Muscle layer of colon (tissue), 2 donors: Measurements from ENCODE around the gene UMAD1.

Source experiments
- H3K27ac ChIP-seq: one replicate; pipeline ENCODE4 v1.7.0; 2013; ENCODE audit warnings: low read depth, mild to moderate bottlenecking, low read length, moderate library complexity
- H3K27me3 ChIP-seq, 2 donors: one replicate each; pipeline ENCODE4 v1.7.0; 2013; ENCODE audit warnings: low read length in 2 of 2, mild to moderate bottlenecking in 2 of 2; ENCODE audit not compliant: insufficient read depth in 2 of 2, control insufficient read depth in 1 of 2
- H3K36me3 ChIP-seq: one replicate; pipeline ENCODE4 v1.7.0; 2013; ENCODE audit warnings: mild to moderate bottlenecking, low read length; ENCODE audit not compliant: insufficient read depth
- H3K4me1 ChIP-seq: one replicate; pipeline ENCODE4 v1.7.0; 2013; ENCODE audit warnings: mild to moderate bottlenecking, low read length; ENCODE audit not compliant: insufficient read depth
- H3K4me3 ChIP-seq, 2 donors: one replicate each; pipeline ENCODE4 v1.7.0; 2013; ENCODE audit warnings: low read length in 2 of 2, low read depth in 1 of 2, mild to moderate bottlenecking in 1 of 2, moderate library complexity in 1 of 2
- H3K9ac ChIP-seq: one replicate; pipeline ENCODE4 v1.7.0; 2013; ENCODE audit warnings: low read length
- H3K9me3 ChIP-seq: one replicate; pipeline ENCODE4 v1.7.0; 2013; ENCODE audit warnings: mild to moderate bottlenecking, low read length
- donor health status: abdominal sarcoma.
- donor health status: Adenocarcinoma of cecum.

Gene UMAD1

DNA sequence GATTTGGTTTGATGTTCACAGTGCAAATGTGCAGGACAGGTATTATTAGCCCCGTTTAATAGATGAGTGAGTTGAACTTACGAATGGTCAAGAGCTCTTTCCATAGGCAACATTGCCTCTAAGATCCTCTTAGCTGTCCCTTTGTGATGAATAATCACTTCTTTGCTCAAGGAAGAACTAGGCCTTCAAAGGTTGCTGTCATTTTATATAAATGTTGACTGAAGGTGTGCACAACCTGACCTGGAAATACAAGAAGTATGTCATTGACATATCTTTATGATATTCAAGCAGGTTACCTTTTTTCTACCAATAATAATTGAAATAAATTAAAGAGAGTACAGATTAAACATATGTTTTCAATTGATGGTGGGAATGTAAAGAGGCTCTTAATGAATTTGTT, 279.5 kb downstream of the UMAD1 start:
- no peak overlapping the region for H3K9ac ChIP-seq
- H3K27me3 ChIP-seq = no peaks in the 10 kb centered on the region
- H3K36me3 ChIP-seq = no peaks in the 10 kb centered on the region
- H3K27ac ChIP-seq = no peak overlapping the region
- H3K9me3 ChIP-seq = no peaks in the 10 kb centered on the region
- no peak overlapping the region for H3K4me3 ChIP-seq
- no peaks in the 10 kb centered on the region for H3K4me1 ChIP-seq

DNA sequence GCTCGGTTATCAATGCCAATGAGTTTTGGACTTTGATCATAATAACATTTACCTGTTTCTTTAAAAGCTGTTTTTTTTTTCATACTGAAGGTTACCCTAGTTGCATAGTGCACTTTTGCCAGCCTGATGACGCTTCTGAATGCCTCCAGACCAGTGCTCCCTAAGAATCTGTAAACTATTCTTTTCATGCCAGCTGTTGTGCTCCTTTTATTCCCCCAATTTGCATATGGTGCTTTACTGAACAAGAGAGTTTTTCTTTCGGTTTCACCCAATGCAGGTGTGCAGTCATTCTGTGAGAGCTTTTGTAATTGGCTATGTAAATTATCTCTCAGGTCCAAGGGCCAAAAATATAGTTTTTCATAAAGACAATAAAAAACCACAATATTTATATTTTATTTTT, 279.9 kb downstream of the UMAD1 start:
- Histone ChIP-seq H3K4me3 (no peak overlapping the region), H3K4me1 (no peaks in the 10 kb centered on the region), H3K9ac (no peak overlapping the region), H3K36me3 (no peaks in the 10 kb centered on the region), H3K27ac (no peak overlapping the region), H3K27me3 (no peaks in the 10 kb centered on the region), H3K9me3 (no peaks in the 10 kb centered on the region)

DNA sequence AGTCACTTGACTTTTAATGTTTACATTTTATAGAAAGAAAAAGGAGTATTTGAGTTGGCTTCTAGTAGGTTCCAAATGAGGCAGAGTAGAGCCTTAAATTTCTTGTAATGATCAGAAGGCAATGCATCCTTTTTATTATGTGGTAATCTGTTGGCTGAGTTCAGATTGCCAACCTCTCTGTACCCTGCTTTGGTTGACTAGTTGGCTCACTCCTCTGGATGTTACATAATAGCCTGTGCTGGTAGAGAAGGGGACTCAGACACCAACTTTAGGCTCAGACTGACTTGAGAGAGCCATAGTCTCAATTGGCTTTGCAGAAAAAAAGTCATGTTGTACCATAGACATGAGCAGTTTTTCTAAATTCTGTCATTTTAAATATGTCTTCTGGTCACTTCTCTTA, 281.3 kb downstream of the UMAD1 start:
- H3K9ac ChIP-seq = no peak overlapping the region
- no peak overlapping the region for H3K27ac ChIP-seq
- no peaks in the 10 kb centered on the region for H3K9me3 ChIP-seq
- H3K36me3 ChIP-seq = no peaks in the 10 kb centered on the region
- no peaks in the 10 kb centered on the region for H3K4me1 ChIP-seq
- H3K27me3 ChIP-seq = no peaks in the 10 kb centered on the region
- H3K4me3 ChIP-seq = no peak overlapping the region

DNA sequence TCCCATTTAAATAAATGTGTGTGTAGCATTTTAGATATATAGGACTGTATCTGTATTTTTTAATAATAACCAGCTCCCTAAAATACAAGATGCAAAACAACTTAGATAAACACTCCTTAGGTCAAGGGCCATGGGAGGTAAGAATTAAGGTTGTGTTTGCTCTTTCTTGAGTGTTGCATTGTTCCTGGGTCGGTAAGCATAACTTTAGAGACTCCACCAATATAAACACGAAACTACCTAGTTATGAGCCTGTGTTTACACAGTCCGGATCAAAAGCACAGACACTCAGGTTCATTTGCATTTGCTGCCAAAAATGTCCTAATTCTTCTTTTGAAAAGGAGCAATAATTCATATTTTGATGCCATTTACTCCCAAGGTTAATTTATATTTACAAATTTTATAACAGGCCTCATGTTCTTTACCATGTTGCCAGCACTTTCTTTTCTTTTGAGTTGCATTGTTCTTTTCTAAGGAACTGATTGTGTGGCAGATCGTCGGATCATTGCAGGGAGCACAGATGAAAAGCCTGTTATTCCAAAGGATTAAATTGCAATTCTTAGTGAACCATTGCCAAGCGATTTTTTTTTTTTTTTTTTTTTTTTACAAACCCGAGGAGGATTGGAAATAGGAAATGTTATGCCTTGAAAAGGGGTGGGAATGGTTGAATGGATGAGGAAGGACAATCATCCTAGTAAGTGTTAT, 282.3 kb downstream of the UMAD1 start:
- H3K9ac ChIP-seq = no peak overlapping the region
- no peaks in the 10 kb centered on the region for H3K4me1 ChIP-seq
- no peaks in the 10 kb centered on the region for H3K27me3 ChIP-seq
- H3K9me3 ChIP-seq = no peaks in the 10 kb centered on the region
- H3K4me3 ChIP-seq = no peak overlapping the region
- no peaks in the 10 kb centered on the region for H3K36me3 ChIP-seq
- no peak overlapping the region for H3K27ac ChIP-seq

DNA sequence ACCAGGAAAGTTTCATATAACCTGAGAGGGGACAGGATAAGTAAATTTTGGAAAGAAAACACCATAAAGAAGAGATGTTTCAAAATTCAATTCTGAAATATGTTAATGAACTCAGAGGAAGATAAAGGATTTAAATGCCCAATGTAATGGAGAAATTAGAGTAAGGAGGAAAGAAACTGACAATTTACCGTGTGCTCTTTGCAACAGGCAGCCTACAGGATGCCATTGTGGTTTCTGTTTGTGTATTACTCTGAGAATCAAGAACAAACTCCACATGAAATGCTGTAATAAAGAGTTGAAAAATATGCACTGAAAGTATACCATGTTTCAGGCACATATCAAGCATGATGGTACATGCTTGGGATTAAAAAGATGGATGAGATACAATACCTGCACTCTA, 283.3 kb downstream of the UMAD1 start:
- Histone ChIP-seq H3K27ac (no peak overlapping the region), H3K36me3 (no peaks in the 10 kb centered on the region), H3K4me3 (no peak overlapping the region), H3K9me3 (no peaks in the 10 kb centered on the region), H3K9ac (no peak overlapping the region), H3K4me1 (no peaks in the 10 kb centered on the region), H3K27me3 (no peaks in the 10 kb centered on the region)

DNA sequence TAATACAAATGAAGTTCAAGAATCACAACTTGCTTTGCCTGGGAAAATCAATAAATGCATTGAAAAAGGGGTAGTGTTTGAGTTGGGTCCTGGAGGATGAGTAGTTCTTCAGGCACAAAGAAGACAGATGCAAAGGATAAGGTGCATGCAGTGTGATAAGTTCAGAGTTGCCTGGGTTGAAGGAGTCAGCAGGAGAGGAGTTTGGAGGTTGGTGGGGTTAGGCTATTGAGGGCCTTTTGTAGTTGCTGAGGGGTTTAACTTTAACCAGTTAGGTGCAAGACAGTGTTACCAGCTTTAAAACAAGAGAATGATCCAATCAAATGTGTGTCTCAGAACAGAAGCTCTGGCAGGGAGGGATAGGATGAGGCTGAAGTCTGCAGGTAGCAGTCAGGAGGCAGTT, 283.8 kb downstream of the UMAD1 start:
- Histone ChIP-seq H3K4me3 (no peak overlapping the region), H3K9me3 (no peaks in the 10 kb centered on the region), H3K4me1 (no peaks in the 10 kb centered on the region), H3K27me3 (no peaks in the 10 kb centered on the region), H3K9ac (no peak overlapping the region), H3K36me3 (no peaks in the 10 kb centered on the region), H3K27ac (no peak overlapping the region)
